CD14-positive monocyte (primary cell): ENCODE results near the gene SIGLEC9. TPM values are rescaled to one million over a fixed set of nuclear protein-coding genes. Genes with fewer than 3 reads are reported as not detected.

Experiments used
- DNase-seq, 3 donors: peaks; one replicate each; pipeline ENCODE4 v3.0.0-alpha.2; 2011 to 2022
- H2AFZ ChIP-seq: 2 replicates; pipeline ENCODE4 v1.6.0; 2012; ENCODE audit warnings: mild to moderate bottlenecking, low read depth, low read length, inconsistent platforms; ENCODE audit not compliant: insufficient read depth, poor library complexity, severe bottlenecking
- H3K27ac ChIP-seq, 2 donors: 1 replicate in 1 of 2; 2 replicates in 1 of 2; pipeline ENCODE4 v1.5.1; 2012 to 2013; ENCODE audit warnings: low read length in 2 of 2, control low read depth in 1 of 2, inconsistent platforms in 1 of 2, low read depth in 1 of 2, mild to moderate bottlenecking in 1 of 2
- H3K27me3 ChIP-seq, 2 donors: one replicate each; pipeline versions ENCODE4 v1.6.0 to v1.6.1; 2011 to 2013; ENCODE audit warnings: low read length in 2 of 2; ENCODE audit not compliant: control insufficient read depth in 2 of 2, insufficient read depth in 2 of 2
- H3K36me3 ChIP-seq, 2 donors: replicated peaks in 1 of 2; 1 replicate in 1 of 2; 2 replicates in 1 of 2; pipeline versions ENCODE4 v1.5.1 to v1.6.1; 2012 to 2013; ENCODE audit warnings: low read length in 2 of 2, control low read depth in 1 of 2, inconsistent platforms in 1 of 2, mild to moderate bottlenecking in 1 of 2; ENCODE audit not compliant: insufficient read depth in 2 of 2, control insufficient read depth in 1 of 2
- H3K4me1 ChIP-seq, 2 donors: 1 replicate in 1 of 2; 2 replicates in 1 of 2; pipeline versions ENCODE4 v1.5.1 to v1.6.1; 2012 to 2013; ENCODE audit warnings: low read length in 2 of 2, control low read depth in 1 of 2, inconsistent platforms in 1 of 2, mild to moderate bottlenecking in 1 of 2, moderate library complexity in 1 of 2; ENCODE audit not compliant: insufficient read depth in 2 of 2, control insufficient read depth in 1 of 2
- H3K4me2 ChIP-seq: replicated peaks from 2 replicates; pipeline ENCODE3; 2012; ENCODE audit warnings: low read length, moderate library complexity, mild to moderate bottlenecking; ENCODE audit not compliant: poor library complexity, severe bottlenecking; ENCODE audit errors: extremely low read depth
- H3K4me3 ChIP-seq, 3 experiments: fragments of 200-600 bp in 1 of 3; sonication (generic) in 1 of 3; replicated peaks in 1 of 3; 1 replicate in 2 of 3; 2 replicates in 1 of 3; pipeline ENCODE4 v1.5.1; 2011 to 2013; ENCODE audit warnings: low read length in 3 of 3, mild to moderate bottlenecking in 3 of 3, control low read depth in 2 of 3, low read depth in 2 of 3, inconsistent platforms in 1 of 3, moderate library complexity in 1 of 3
- H3K79me2 ChIP-seq: 2 replicates; pipeline ENCODE4 v1.6.0; 2012; ENCODE audit warnings: mild to moderate bottlenecking, control low read depth, inconsistent platforms, low read length, moderate library complexity; ENCODE audit not compliant: insufficient read depth
- H3K9ac ChIP-seq: 2 replicates; pipeline ENCODE4 v1.6.0; 2017; ENCODE audit warnings: low read length, mild to moderate bottlenecking; ENCODE audit not compliant: insufficient read depth, poor library complexity, severe bottlenecking
- H3K9me3 ChIP-seq, 2 donors: replicated peaks in 1 of 2; 1 replicate in 1 of 2; 2 replicates in 1 of 2; pipeline versions ENCODE4 v1.5.1 to v1.6.1; 2012 to 2013; ENCODE audit warnings: low read length in 2 of 2, control low read depth in 1 of 2; ENCODE audit not compliant: control insufficient read depth in 1 of 2, insufficient read depth in 1 of 2
- H4K20me1 ChIP-seq: 2 replicates; pipeline ENCODE4 v1.6.0; 2012; ENCODE audit warnings: mild to moderate bottlenecking, low read length, control low read depth, moderate library complexity; ENCODE audit not compliant: insufficient read depth
- H3K27ac Mint-ChIP-seq, 7 donors: one replicate each; pipeline ENCODE4 v1.8.0; 2020; ENCODE audit warnings: mild to moderate bottlenecking in 7 of 7, mixed read lengths in 7 of 7, moderate library complexity in 6 of 7, inconsistent platforms in 2 of 7
- H3K27me3 Mint-ChIP-seq, 3 donors: one replicate each; pipeline ENCODE4 v1.8.0; 2021 to 2022; ENCODE audit warnings: low read depth in 3 of 3, mild to moderate bottlenecking in 3 of 3, mixed read lengths in 3 of 3, moderate library complexity in 3 of 3, inconsistent platforms in 1 of 3
- H3K36me3 Mint-ChIP-seq, 2 donors: one replicate each; pipeline ENCODE4 v1.8.0; 2020; ENCODE audit warnings: mixed read lengths in 2 of 2, inconsistent platforms in 1 of 2, mild to moderate bottlenecking in 1 of 2
- H3K4me1 Mint-ChIP-seq: one replicate; pipeline ENCODE4 v1.8.0; 2020; ENCODE audit warnings: mild to moderate bottlenecking, mixed read lengths
- H3K4me3 Mint-ChIP-seq, 2 donors: one replicate each; pipeline ENCODE4 v1.8.0; 2020; ENCODE audit warnings: mild to moderate bottlenecking in 2 of 2, mixed read lengths in 2 of 2, moderate library complexity in 1 of 2
- H3K9me3 Mint-ChIP-seq, 7 donors: one replicate each; pipeline ENCODE4 v1.8.0; 2020 to 2022; ENCODE audit warnings: mixed read lengths in 7 of 7, mild to moderate bottlenecking in 6 of 7, moderate library complexity in 6 of 7, inconsistent platforms in 2 of 7
- WGBS: methylation state at CpG from one replicate; pipeline ENCODE4 v1.1.5; 2013; ENCODE audit warnings: missing lambda C conversion rate; ENCODE audit not compliant: insufficient coverage; 5-methylcytosine and 5-hydroxymethylcytosine counted together
- intact Hi-C, 2 donors: fragments of 100-400 bp; cut with micrococcal nuclease; formaldehyde crosslinking; loops; one replicate each; pipeline versions ENCODE4 v1.15.0 to v1.15.1; 2023
- polyA plus RNA-seq, 3 donors: library from polyadenylated mRNA; depleted of rRNA in 1 of 3; unstranded in 2 of 3; stranded (reverse) in 1 of 3; fragments of 300-500 nt in 2 of 3; fragments of >200 nt in 1 of 3; fragmentation: Illumina TruSeq in 2 of 3; gene quantifications; 1 replicate in 2 of 3; 2 replicates in 1 of 3; pipeline ENCODE4 v1.2.3, GENCODE V29; 2012 to 2021
- TF ChIP-seq, protein P1 (sequence below): fragments of 200-600 bp; IDR thresholded peaks from one replicate; pipeline ENCODE4 v1.8.0; 2022; ENCODE audit warnings: antibody characterized with exemption, mild to moderate bottlenecking

SIGLEC9 gene
- polyA plus RNA-seq, 3 donors: 87.5 to 137 (median 133) TPM

GRCh38 chr19:51084505-51084904 is 40.2 kb upstream of the SIGLEC9 start:
- Histone ChIP-seq H3K4me1 (no peaks in the 10 kb centered on the region), H3K9me3 (no peaks in the 10 kb centered on the region), H4K20me1 (no peaks in the 10 kb centered on the region), H3K9ac (no peak overlapping the region), H3K4me3 (no peak overlapping the region), H2AFZ (no peak overlapping the region), H3K27ac (no peak overlapping the region), H3K79me2 (no peaks in the 10 kb centered on the region), H3K4me2 (no peak overlapping the region), H3K36me3 (no peaks in the 10 kb centered on the region), H3K27me3 (no peaks in the 10 kb centered on the region)
- intact Hi-C loops: no loop called here
- TF ChIP-seq, protein P1, sequence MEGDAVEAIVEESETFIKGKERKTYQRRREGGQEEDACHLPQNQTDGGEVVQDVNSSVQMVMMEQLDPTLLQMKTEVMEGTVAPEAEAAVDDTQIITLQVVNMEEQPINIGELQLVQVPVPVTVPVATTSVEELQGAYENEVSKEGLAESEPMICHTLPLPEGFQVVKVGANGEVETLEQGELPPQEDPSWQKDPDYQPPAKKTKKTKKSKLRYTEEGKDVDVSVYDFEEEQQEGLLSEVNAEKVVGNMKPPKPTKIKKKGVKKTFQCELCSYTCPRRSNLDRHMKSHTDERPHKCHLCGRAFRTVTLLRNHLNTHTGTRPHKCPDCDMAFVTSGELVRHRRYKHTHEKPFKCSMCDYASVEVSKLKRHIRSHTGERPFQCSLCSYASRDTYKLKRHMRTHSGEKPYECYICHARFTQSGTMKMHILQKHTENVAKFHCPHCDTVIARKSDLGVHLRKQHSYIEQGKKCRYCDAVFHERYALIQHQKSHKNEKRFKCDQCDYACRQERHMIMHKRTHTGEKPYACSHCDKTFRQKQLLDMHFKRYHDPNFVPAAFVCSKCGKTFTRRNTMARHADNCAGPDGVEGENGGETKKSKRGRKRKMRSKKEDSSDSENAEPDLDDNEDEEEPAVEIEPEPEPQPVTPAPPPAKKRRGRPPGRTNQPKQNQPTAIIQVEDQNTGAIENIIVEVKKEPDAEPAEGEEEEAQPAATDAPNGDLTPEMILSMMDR: no peak
- H3K36me3 Mint-ChIP-seq: no peaks in the 10 kb centered on the region
- H3K27ac Mint-ChIP-seq: no peak overlapping the region
- WGBS: 82% methylated on average over 5 of the region's 7 CpGs
- no peak overlapping the region for H3K4me3 Mint-ChIP-seq
- DNase-seq: no peak
- H3K9me3 Mint-ChIP-seq: peaks cover 0 to 2% (median 0%) of the 10 kb centered on the region in 7 donors
- peaks cover 15 to 21% (median 16%) of the 10 kb centered on the region in 3 donors for H3K27me3 Mint-ChIP-seq
- no peaks in the 10 kb centered on the region for H3K4me1 Mint-ChIP-seq

- Histone ChIP-seq H3K9ac (no peak overlapping the region), H3K4me3 (no peak overlapping the region), H3K4me1 (no peaks in the 10 kb centered on the region), H3K27ac (no peak overlapping the region), H3K27me3 (no peaks in the 10 kb centered on the region), H3K79me2 (no peaks in the 10 kb centered on the region), H2AFZ (no peak overlapping the region), H3K36me3 (no peaks in the 10 kb centered on the region), H3K9me3 (no peaks in the 10 kb centered on the region), H3K4me2 (no peak overlapping the region), H4K20me1 (no peaks in the 10 kb centered on the region)
- H3K27me3 Mint-ChIP-seq: peaks cover 17 to 23% (median 21%) of the 10 kb centered on the region in 3 donors
- no peak for DNase-seq
- no peak overlapping the region for H3K4me3 Mint-ChIP-seq
- H3K9me3 Mint-ChIP-seq: no peaks in the 10 kb centered on the region
- WGBS: 98% methylated on average over 15 of the region's 18 CpGs
- TF ChIP-seq, protein P1: no peak
- H3K36me3 Mint-ChIP-seq: no peaks in the 10 kb centered on the region
- no peaks in the 10 kb centered on the region for H3K4me1 Mint-ChIP-seq
- peak overlapping the region in 3 of 7 donors; percentile 9 to 31 (median 30) for H3K27ac Mint-ChIP-seq
- intact Hi-C loops: no loop called here
These were observed 38.4 kb upstream of the SIGLEC9 start for GRCh38 chr19:51086153-51086850.
